Activated naive CD8-positive, alpha-beta T cell treated with anti-CD3 and anti-CD28 coated beads, Interleukin-2, amount 50 U/mL, for 24 hours (primary cell): ENCODE measurements around the gene ATG5.
"Not testable (repeated sequence)": the region's sequence is repeated elsewhere in the genome, so short reads cannot be mapped to it uniquely, and the experiment has no call there.

Experiments
- ATAC-seq: fragments of 150-1000 bp; cut with Tn5 transposase; one replicate; pipeline ENCODE4 v1.10.0; 2021
- DNase-seq: peaks from one replicate; pipeline ENCODE4 v3.0.0; 2021
- H3K27ac Mint-ChIP-seq: one replicate; pipeline ENCODE4 v1.8.0; 2021; ENCODE audit warnings: mild to moderate bottlenecking, mixed read lengths
- H3K27me3 Mint-ChIP-seq: one replicate; pipeline ENCODE4 v1.8.0; 2021; ENCODE audit warnings: mixed read lengths
- H3K36me3 Mint-ChIP-seq: one replicate; pipeline ENCODE4 v1.8.0; 2021; ENCODE audit warnings: low read depth, mixed read lengths
- H3K4me1 Mint-ChIP-seq: one replicate; pipeline ENCODE4 v1.8.0; 2021; ENCODE audit warnings: mixed read lengths
- H3K4me3 Mint-ChIP-seq: one replicate; pipeline ENCODE4 v1.8.0; 2021; ENCODE audit warnings: mild to moderate bottlenecking, moderate library complexity, mixed read lengths
- H3K9me3 Mint-ChIP-seq: one replicate; pipeline ENCODE4 v1.8.0; 2021; ENCODE audit warnings: mixed read lengths

ATG5 gene

DNA sequence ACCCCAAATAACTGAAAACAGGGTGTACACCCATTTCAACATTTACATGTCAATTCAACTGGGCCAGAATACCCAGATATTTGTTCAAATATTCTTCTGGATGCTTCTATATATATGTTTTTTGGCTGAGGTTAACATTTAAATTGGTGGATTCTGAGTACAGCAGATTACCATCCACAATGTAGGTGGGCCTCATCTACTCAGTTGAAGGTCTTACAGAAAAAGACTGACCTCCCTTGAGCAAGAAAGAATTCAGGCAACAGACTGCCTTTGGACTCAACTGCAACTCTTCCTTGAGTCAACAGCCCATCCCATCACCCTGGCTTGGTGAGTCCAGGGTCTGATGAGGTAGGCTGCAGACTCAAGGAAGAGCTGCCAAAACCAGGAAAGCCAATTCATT, 84.1 kb downstream of the ATG5 start:
- no peak for DNase-seq
- Mint-ChIP-seq H3K4me3 (no peak overlapping the region), H3K27me3 (no peaks in the 10 kb centered on the region), H3K4me1 (no peaks in the 10 kb centered on the region), H3K36me3 (peaks cover 27% of the 10 kb centered on the region), H3K27ac (no peak overlapping the region), H3K9me3 (no peaks in the 10 kb centered on the region)
- ATAC-seq = no peak

DNA sequence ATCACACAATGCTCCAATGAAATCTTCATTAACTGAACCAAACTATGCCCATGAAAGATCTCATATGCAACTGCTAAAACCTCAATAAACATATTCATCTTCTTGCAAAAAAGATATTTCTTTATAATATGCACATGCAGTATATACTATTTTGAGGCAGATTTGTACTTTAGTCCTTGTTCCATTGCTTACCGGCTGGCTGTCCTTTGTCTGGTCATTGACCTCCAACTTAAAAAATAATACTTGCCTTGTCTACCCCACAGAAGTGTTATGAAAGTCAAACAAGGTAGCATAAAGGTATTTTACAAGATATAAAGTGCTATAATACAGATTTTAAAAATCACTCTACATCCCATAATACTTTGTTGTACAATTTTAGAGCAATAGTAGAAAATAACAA, 88.3 kb downstream of the ATG5 start:
- H3K36me3 Mint-ChIP-seq = peaks cover 28% of the 10 kb centered on the region
- no peaks in the 10 kb centered on the region for H3K27me3 Mint-ChIP-seq
- peaks cover 9% of the 10 kb centered on the region for H3K9me3 Mint-ChIP-seq
- no peak for ATAC-seq
- no peak for DNase-seq
- no peak overlapping the region for H3K4me3 Mint-ChIP-seq
- no peak overlapping the region for H3K27ac Mint-ChIP-seq
- no peaks in the 10 kb centered on the region for H3K4me1 Mint-ChIP-seq

DNA sequence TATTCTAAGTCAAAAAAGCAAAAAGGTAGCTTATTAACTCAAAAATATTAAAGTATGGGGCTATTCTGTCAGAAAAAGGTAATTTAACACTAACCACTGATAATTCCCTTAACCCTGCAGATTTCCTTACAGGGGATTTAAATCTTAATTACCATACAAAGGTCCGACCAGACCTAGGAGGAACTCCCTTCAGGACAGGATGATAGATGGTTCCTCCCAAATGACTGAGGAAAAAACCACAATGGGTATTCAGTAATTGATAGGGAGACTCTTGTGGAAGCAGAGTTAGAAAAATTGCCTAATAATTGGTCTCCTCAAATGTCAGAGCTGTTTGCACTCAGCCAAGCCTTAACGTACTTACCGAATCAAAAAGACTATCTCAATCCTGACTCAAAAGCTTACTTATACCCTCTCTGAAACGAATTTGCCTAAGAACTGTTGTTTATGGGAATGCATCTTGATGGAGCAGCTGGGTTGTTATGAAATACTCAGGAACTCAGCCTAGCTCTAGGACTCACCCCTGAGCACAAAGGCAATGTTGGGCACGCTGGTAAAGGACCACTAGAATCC, 95.6 kb downstream of the ATG5 start:
- not testable (repeated sequence) for ATAC-seq, H3K4me3 Mint-ChIP-seq, H3K9me3 Mint-ChIP-seq, H3K4me1 Mint-ChIP-seq, DNase-seq, H3K36me3 Mint-ChIP-seq, H3K27me3 Mint-ChIP-seq, H3K27ac Mint-ChIP-seq

DNA sequence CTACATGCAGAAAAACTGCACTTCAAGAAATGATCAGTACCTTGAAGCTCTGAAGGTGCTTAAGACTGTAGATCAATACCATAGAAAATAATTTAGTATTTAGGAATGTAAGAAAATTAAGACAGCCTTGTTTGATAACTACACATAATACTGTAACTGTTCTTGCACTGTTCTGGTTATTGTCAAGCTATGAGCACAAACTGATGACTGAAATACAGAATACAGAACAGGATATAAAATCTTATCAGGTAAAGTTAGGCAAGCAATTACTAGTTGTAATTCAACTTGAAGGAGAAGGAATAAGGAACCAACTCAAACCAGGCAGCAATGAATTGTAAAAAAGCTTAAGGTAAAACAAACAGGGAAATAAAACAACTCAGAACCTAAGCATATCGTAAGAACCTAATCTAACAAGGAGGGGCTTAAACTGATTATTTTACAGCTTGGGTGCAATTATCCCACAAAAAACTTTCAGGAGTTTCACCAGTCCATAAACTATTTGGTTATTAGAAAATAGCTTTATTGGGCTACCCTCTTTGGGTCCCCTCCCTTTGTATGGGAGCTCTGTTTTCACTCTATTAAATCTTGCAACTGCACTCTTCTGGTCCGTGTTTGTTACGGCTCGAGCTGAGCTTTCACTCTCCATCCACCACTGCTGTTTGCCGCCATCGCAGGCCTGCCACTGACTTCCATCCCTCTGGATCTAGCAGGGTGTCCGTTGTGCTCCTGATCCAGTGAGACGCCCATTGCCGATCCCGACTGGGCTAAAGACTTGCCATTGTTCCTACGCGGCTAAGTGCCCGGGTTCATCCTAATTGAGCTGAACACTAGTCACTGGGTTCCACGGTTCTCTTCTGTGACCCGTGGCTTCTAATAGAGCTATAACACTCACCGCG, 97.7 kb downstream of the ATG5 start:
- H3K27ac Mint-ChIP-seq = no peak overlapping the region
- H3K4me3 Mint-ChIP-seq = no peak overlapping the region
- no peaks in the 10 kb centered on the region for H3K4me1 Mint-ChIP-seq
- ATAC-seq (no peak), DNase-seq (no peak)
- no peaks in the 10 kb centered on the region for H3K27me3 Mint-ChIP-seq
- H3K36me3 Mint-ChIP-seq = no peaks in the 10 kb centered on the region
- no peaks in the 10 kb centered on the region for H3K9me3 Mint-ChIP-seq

DNA sequence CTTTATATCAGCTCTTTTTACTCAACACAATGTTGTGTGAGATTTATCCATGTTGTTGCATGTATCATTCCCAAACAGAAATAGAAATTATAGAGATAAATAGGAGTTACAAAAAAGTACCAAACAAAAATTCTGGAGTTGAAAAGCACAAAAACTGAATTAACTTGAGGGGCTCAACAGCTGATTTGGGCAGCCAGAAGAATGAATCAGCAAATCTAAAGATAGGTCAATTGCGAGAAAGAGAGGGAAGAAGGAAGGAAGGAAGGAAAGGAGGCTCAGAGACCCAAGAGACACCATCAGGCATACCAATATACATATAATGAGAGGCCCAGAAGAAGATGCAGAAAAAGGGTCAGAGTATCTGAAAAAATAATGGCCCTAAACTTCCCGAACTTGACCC, 98.9 kb downstream of the ATG5 start:
- H3K4me1 Mint-ChIP-seq = peaks cover 2% of the 10 kb centered on the region
- DNase-seq (no peak), ATAC-seq (no peak)
- H3K27ac Mint-ChIP-seq = no peak overlapping the region
- H3K27me3 Mint-ChIP-seq = no peaks in the 10 kb centered on the region
- H3K36me3 Mint-ChIP-seq = no peaks in the 10 kb centered on the region
- H3K4me3 Mint-ChIP-seq = no peak overlapping the region
- H3K9me3 Mint-ChIP-seq = no peaks in the 10 kb centered on the region

DNA sequence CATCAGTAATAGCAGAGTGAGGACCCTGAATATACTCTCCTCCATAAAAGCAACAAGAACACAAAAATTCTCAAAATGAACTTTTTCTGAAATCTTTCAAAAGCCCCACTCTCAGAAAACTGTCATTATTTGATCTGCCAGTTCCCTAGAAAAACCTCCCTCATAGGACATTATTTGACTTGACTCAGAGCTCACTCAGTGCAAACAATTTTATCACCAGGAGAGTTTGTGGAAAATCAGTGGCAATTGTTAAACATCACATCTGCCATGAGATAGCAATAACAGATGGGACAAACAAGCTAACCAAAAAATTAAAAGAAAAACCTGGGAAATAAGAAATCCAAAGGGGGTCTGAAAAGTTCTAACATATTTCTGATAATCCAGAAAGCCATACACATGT, 100.0 kb downstream of the ATG5 start:
- no peak for DNase-seq
- Mint-ChIP-seq H3K4me1 (peaks cover 2% of the 10 kb centered on the region), H3K36me3 (no peaks in the 10 kb centered on the region), H3K9me3 (no peaks in the 10 kb centered on the region), H3K27me3 (no peaks in the 10 kb centered on the region), H3K27ac (no peak overlapping the region), H3K4me3 (no peak overlapping the region)
- ATAC-seq = no peak

DNA sequence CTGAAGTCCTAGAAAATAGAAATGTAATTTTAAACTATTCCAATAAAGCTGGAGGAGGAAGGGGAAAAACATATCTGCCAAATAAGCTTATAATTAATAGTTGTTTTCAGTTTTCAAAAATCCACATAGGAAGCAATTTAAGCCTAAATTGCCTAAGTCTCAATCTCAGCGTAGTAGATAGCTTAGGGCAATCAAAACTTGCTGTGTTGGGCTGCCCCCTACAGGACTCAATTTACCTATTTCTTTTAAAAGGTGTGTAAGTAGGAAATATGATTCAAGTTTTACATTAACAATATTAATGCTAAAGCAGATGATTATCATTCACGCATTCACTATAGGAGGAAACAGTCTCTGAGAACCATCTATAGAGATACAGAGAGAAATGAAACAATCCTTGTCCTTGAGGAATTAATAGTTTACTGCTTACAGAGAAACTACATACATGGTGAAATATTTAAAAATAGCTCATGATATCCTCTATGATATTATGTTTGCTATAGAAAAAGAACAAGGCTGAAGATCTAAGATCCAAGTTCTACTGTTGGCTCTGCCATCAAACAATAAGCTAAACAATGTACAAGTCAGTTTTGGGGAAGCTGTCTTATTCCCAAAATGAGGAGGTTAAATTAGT, 102.1 kb downstream of the ATG5 start:
- H3K4me3 Mint-ChIP-seq = no peak overlapping the region
- no peak overlapping the region for H3K27ac Mint-ChIP-seq
- H3K4me1 Mint-ChIP-seq = peaks cover 2% of the 10 kb centered on the region
- H3K27me3 Mint-ChIP-seq = no peaks in the 10 kb centered on the region
- H3K36me3 Mint-ChIP-seq = no peaks in the 10 kb centered on the region
- ATAC-seq = peak; percentile 79
- H3K9me3 Mint-ChIP-seq = no peaks in the 10 kb centered on the region
- peak; percentile 70 for DNase-seq

DNA sequence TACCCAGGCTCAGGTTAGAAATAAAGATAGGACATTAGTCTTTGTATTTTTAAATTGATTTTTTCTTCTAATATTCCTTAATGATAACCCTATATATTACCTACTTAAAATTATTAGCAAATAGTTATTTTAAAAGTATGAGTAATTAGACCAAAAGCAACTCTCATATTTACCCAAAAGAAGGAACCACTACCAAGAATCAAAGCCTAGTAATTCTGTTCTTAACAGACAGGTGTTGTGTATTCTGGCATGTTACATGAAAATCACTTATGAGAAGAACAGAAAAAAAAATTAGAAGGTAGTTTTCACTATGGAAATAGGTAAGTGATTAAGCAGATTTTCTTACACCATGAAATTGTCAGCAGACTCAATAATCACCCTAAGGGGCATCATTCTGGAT, 105.1 kb downstream of the ATG5 start:
- Mint-ChIP-seq H3K9me3 (no peaks in the 10 kb centered on the region), H3K4me3 (no peak overlapping the region), H3K4me1 (peaks cover 2% of the 10 kb centered on the region), H3K27ac (no peak overlapping the region), H3K27me3 (no peaks in the 10 kb centered on the region), H3K36me3 (no peaks in the 10 kb centered on the region)
- DNase-seq (no peak), ATAC-seq (no peak)

DNA sequence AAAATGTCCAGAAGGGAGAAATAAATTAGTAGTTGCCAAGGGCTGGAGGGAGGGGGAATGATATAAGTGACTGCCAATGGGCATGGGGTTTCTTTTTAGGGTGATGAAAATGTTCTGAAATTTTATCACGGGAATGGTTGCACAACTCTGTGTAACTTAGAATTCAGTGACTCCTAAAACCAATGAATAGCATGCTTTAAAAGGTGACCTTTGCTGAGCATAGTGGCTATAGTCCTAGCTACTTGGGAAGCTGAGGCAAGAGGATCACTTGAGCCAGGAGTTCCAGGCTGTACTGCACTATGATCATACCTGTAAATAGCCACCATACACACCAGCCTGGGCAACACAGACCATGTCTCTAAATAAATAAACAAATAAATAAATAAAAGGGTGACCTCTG, 109.0 kb downstream of the ATG5 start:
- Mint-ChIP-seq H3K27ac (no peak overlapping the region), H3K9me3 (no peaks in the 10 kb centered on the region), H3K4me1 (peaks cover 8% of the 10 kb centered on the region), H3K4me3 (no peak overlapping the region), H3K27me3 (no peaks in the 10 kb centered on the region), H3K36me3 (no peaks in the 10 kb centered on the region)
- DNase-seq (no peak), ATAC-seq (no peak)

DNA sequence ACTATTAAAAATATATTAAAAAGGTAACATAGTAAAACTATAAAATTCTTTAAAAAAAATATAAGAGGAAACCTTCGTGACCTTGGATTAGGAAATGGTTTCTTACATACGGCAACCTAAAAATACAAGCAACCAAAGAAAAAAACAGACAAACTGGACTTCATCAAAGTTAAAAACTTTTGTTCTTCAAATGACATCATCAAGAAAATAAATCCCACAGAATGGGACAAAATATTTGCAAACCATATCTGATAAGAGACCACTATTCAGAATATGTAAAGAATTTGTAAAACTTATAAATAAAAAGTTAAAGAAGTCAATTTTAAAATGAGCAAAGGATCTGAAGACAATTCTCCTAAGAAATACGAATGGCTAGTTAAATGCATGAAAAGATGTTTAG, 110.0 kb downstream of the ATG5 start:
- peaks cover 8% of the 10 kb centered on the region for H3K4me1 Mint-ChIP-seq
- no peak overlapping the region for H3K4me3 Mint-ChIP-seq

DNA sequence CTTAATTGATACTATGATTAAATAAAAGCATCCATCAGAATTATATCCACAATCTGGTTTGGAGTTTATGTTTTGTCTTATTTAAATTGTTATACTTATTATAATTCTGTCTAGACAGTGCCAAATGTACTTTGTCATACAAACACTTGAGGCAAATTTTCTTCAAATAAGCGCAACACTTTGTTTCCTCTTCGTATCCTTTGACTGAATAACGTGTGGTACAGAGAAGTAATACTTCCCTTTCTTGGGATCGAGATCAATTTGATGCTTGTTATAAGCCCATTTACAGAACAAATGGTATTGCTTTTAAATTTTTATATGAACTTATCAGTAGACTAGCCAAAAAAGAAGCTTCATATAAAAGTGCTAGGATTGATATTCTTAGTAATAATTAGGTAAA, 111.0 kb downstream of the ATG5 start:
- Mint-ChIP-seq H3K27me3 (no peaks in the 10 kb centered on the region), H3K4me3 (no peak overlapping the region), H3K27ac (no peak overlapping the region), H3K4me1 (peaks cover 8% of the 10 kb centered on the region), H3K9me3 (no peaks in the 10 kb centered on the region), H3K36me3 (peaks cover 6% of the 10 kb centered on the region)
- DNase-seq = no peak
- no peak for ATAC-seq

More for the DNA sequence above, 110.0 kb downstream of the ATG5 start:
- Mint-ChIP-seq H3K9me3 (no peaks in the 10 kb centered on the region), H3K27ac (no peak overlapping the region), H3K27me3 (no peaks in the 10 kb centered on the region), H3K36me3 (peaks cover 5% of the 10 kb centered on the region)
- no peak for DNase-seq
- ATAC-seq = no peak

DNA sequence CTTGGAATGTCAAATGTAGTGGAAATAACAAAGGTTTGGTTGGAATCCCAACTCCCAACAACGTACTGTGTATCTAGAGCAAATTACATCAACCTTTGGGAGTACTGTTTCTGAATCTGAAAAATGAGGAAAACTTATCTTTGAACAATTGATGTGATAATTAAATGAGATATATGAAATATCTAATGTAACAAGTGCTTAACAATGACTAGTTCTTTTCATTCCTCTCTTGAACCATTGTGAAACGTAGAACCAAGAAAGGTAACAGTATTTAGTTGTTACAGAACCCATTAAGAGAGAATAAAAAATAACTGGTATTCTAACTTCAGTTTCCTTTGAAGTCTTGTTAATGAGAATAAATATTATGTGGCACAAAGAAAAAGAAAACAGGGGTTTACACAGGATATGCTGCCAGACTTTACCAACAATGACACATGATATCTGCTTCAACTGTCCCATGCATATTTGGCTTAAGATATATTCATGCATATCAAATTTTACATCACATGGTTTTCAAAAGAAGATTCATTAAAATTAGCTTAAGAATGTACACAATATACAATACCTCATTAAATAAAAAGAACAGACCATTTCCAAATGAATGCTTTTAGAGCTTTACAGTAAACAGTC, 111.8 kb downstream of the ATG5 start:
- no peak overlapping the region for H3K4me3 Mint-ChIP-seq

DNA sequence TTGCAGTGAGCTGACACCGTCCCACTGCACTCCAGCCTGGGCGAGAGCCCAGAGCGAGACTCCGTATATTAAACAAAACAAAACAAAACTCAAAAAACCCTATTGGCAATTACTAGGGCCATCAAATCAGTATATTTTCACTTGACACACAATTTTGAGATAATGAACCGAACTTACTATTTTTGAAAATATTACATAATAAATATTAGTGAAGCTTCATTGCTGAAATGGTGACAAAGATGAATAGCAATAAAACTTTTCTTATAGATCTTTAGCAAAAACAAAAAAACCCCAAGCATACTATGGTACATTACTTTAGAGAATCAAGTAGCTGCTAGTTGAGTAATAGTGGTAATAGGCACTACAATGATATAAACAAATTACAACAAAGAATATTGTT, 113.0 kb downstream of the ATG5 start:
- Mint-ChIP-seq H3K4me1 (peaks cover 8% of the 10 kb centered on the region), H3K27me3 (no peaks in the 10 kb centered on the region), H3K36me3 (peaks cover 12% of the 10 kb centered on the region), H3K27ac (no peak overlapping the region), H3K9me3 (no peaks in the 10 kb centered on the region), H3K4me3 (no peak overlapping the region)
- ATAC-seq = no peak
- DNase-seq = no peak

More for the DNA sequence above, 111.8 kb downstream of the ATG5 start:
- ATAC-seq = no peak
- Mint-ChIP-seq H3K36me3 (peaks cover 11% of the 10 kb centered on the region), H3K27me3 (no peaks in the 10 kb centered on the region), H3K27ac (no peak overlapping the region), H3K4me1 (peaks cover 8% of the 10 kb centered on the region), H3K9me3 (no peaks in the 10 kb centered on the region)
- DNase-seq = no peak

DNA sequence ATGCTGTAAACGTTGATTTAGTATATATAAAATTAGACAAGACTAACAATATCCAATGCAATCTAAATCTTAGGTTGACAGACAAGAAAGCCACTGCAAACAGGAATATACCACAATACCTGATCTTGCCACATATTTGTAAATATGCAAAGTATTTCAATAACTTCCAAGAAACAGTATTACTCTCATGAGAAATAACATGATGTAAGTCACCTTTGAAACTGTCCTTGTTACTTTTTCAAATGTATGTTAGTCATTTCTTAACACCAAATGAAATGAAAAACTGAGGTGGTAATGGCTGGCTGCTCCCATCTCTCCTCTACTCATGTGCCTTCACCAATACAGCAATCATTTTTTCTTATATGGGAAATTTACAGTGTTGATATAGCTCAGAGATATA, 118.7 kb downstream of the ATG5 start:
- Mint-ChIP-seq H3K36me3 (peaks cover 27% of the 10 kb centered on the region), H3K4me3 (no peak overlapping the region), H3K27me3 (no peaks in the 10 kb centered on the region), H3K4me1 (peaks cover 14% of the 10 kb centered on the region), H3K9me3 (no peaks in the 10 kb centered on the region), H3K27ac (no peak overlapping the region)
- DNase-seq (no peak), ATAC-seq (no peak)

DNA sequence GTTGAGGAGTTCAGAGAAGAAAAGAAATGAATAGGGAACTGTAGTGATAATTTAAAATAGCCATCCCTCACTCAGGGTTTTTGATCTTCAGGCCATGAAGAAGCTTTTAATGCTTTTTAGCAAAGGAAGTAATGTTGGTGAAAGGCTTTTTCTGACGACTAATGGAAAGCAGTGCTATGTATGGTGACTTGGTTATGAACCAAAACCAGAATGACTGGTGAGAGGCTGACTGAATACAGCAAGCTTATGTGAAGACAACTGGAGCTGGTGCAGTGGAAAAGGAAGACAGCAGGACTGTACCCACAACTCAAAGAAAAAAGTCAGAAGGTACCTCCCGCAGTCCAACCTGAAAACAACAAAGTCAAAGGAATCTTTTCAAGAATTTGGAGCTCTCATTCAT, 120.6 kb downstream of the ATG5 start:
- DNase-seq (no peak), ATAC-seq (peak; percentile 49)
- H3K27ac Mint-ChIP-seq = peak overlapping the region; percentile 28
- H3K27me3 Mint-ChIP-seq = no peaks in the 10 kb centered on the region
- peaks cover 28% of the 10 kb centered on the region for H3K36me3 Mint-ChIP-seq
- H3K4me1 Mint-ChIP-seq = peaks cover 16% of the 10 kb centered on the region
- no peak overlapping the region for H3K4me3 Mint-ChIP-seq
- H3K9me3 Mint-ChIP-seq = no peaks in the 10 kb centered on the region
